Left forelimb (tissue), 1 donor: Measurements from ENCODE around the gene POLR2L.

Source experiments
- DNase-seq: peaks from one replicate; pipeline ENCODE4 v3.0.0-alpha.2; 2018; ENCODE audit warnings: low spot score

Gene POLR2L

GRCh38 chr11:854601-855329 lies 12.4 kb upstream of the POLR2L start:
- DNase-seq = no peak

- no peak for DNase-seq
Measured at GRCh38 chr11:853682-854448, 11.5 kb upstream of the POLR2L start.

- no peak for DNase-seq
Measured at GRCh38 chr11:852762-853161, 10.4 kb upstream of the POLR2L start.

- DNase-seq = no peak
Measured at GRCh38 chr11:850775-851763, 8.7 kb upstream of the POLR2L start.

- DNase-seq = no peak
Measured at GRCh38 chr11:849951-850774, 7.8 kb upstream of the POLR2L start.

GRCh38 chr11:849104-849824 lies 6.9 kb upstream of the POLR2L start:
- no peak for DNase-seq

GRCh38 chr11:848380-848931 lies 6.1 kb upstream of the POLR2L start:
- no peak for DNase-seq

- DNase-seq = no peak
Measured at GRCh38 chr11:847876-848275, 5.5 kb upstream of the POLR2L start.

GRCh38 chr11:846496-847098 lies 4.3 kb upstream of the POLR2L start:
- DNase-seq = no peak

- no peak for DNase-seq
Measured at GRCh38 chr11:845872-846495, 3.7 kb upstream of the POLR2L start.

GRCh38 chr11:844693-845644 lies 2.6 kb upstream of the POLR2L start:
- peak; percentile 93 for DNase-seq

GRCh38 chr11:843818-844692 lies 1.7 kb upstream of the POLR2L start:
- peak; percentile 88 for DNase-seq

- DNase-seq = no peak
Measured at GRCh38 chr11:843086-843734, 881 bp upstream of the POLR2L start.

- no peak for DNase-seq
Measured at GRCh38 chr11:841981-842369, 354 bp downstream of the POLR2L start.

GRCh38 chr11:839875-840617 lies 2.3 kb downstream of the POLR2L start:
- no peak for DNase-seq

GRCh38 chr11:839280-839623 lies 3.1 kb downstream of the POLR2L start:
- DNase-seq = no peak
